Kidney (tissue), 14 donors: ENCODE data around the gene CD248. TPM values are rescaled to one million over a fixed set of nuclear protein-coding genes. Genes with fewer than 3 reads are reported as not detected.
A peak's percentile ranks its signal among the peaks of the same experiment; 100 is the strongest.
"Not testable (repeated sequence)": the region's sequence is repeated elsewhere in the genome, so short reads cannot be mapped to it uniquely, and the experiment has no call there.

Source experiments
- DNase-seq, 5 donors: peaks; one replicate each; pipeline ENCODE4 v3.0.0-alpha.2; 2013 to 2020
- FAIRE-seq: peaks from 2 replicates; lab custom pipeline; 2012; peaks lifted over from hg19 to GRCh38; lab: Jason Lieb, UNC
- H3K27ac ChIP-seq, 2 donors: one replicate each; pipeline ENCODE4 v1.7.0; 2013; ENCODE audit warnings: low read depth in 2 of 2, low read length in 2 of 2, inconsistent platforms in 1 of 2
- H3K27me3 ChIP-seq: one replicate; pipeline ENCODE4 v1.7.1; 2013; ENCODE audit warnings: low read length, inconsistent platforms; ENCODE audit not compliant: control insufficient read depth, insufficient read depth
- H3K36me3 ChIP-seq, 3 donors: one replicate each; pipeline versions ENCODE4 v1.7.0 to v1.7.1; 2013; ENCODE audit warnings: low read length in 3 of 3, control low read depth in 1 of 3, inconsistent platforms in 1 of 3; ENCODE audit not compliant: insufficient read depth in 3 of 3, control insufficient read depth in 2 of 3
- H3K4me1 ChIP-seq, 3 donors: one replicate each; pipeline versions ENCODE4 v1.7.0 to v1.7.1; 2013; ENCODE audit warnings: low read length in 3 of 3, inconsistent platforms in 1 of 3, low read depth in 1 of 3; ENCODE audit not compliant: control insufficient read depth in 2 of 3, insufficient read depth in 2 of 3
- H3K4me3 ChIP-seq, 3 donors: one replicate each; pipeline versions ENCODE4 v1.7.0 to v1.8.1; 2013; ENCODE audit warnings: low read length in 3 of 3, control low read depth in 1 of 3, inconsistent platforms in 1 of 3
- H3K9ac ChIP-seq, 3 donors: one replicate each; pipeline versions ENCODE4 v1.7.0 to v1.7.1; 2013; ENCODE audit warnings: low read length in 3 of 3, control low read depth in 1 of 3, inconsistent platforms in 1 of 3
- H3K9me3 ChIP-seq, 3 donors: one replicate each; pipeline versions ENCODE4 v1.7.0 to v1.7.1; 2013; ENCODE audit warnings: low read length in 3 of 3, control low read depth in 1 of 3, inconsistent platforms in 1 of 3; ENCODE audit not compliant: control insufficient read depth in 2 of 3, insufficient read depth in 1 of 3
- intact Hi-C: fragments of 100-400 bp; cut with DNase I; formaldehyde crosslinking; loops from one replicate; pipeline ENCODE4 v1.11.1; 2022
- polyA plus RNA-seq: library from polyadenylated mRNA; stranded (reverse); fragments of 350-450 nt; fragmentation: Illumina TruSeq; extraction: RNeasy Lipid Tissue Mini Kit (QIAGEN cat#74804); gene quantifications from one replicate; pipeline ENCODE4 v1.2.3, GENCODE V29; 2014; ENCODE audit warnings: low read depth, low replicate concordance; ENCODE audit not compliant: insufficient read depth
- total RNA-seq: library from RNA; stranded (reverse); fragmentation: NEBNext Ultra II Directional; extraction: Animal tissue kit (Norgen Biotek cat#: 25700); gene quantifications from one replicate; pipeline ENCODE4 v1.2.1, GENCODE V29; 2021
- TF ChIP-seq, protein P1 (sequence below): IDR thresholded peaks from 3 replicates; pipeline ENCODE4 v1.5.1; 2012; ENCODE audit warnings: mild to moderate bottlenecking, moderate library complexity, borderline replicate concordance; ENCODE audit not compliant: insufficient read depth; ENCODE audit errors: extremely low read depth
- donor health status: control.
- donor health status: control.
- donor health status: control.
- donor health status: control.
- donor health status: control.
- donor health status: DM: yes; HTN: yes; CAD: no.
- donor health status: Normal renal cell carcinoma (clear cell type).

Gene CD248
- total and polyA plus RNA-seq, 2 donors from 2014 or later = 14.8 to 22.9 TPM

DNA sequence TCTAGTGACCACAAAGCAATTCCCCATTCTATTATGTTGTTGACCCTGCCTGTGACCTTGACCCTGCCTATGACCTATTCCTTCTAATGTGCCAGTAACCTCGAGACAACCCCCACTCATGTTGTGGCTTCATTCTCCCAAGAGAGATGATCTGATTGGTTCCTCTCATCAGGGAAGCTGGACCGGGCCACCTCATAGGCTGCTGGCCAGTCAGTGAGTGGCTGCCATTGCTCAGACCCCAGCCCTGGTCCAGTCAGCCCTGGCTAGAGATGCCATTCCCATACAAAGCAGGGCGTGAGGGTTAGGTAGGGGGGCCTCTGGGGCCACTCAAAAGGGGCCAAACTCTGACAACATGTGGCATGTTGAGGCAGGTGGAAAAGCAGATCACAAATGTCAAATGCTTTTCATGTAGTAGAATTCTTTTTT lies 42.8 kb upstream of the CD248 start:
- H3K27ac ChIP-seq = no peak overlapping the region
- intact Hi-C loops = no loop called here
- H3K4me1 ChIP-seq = no peaks in the 10 kb centered on the region
- no peak overlapping the region for H3K9ac ChIP-seq
- no peak overlapping the region for H3K4me3 ChIP-seq
- FAIRE-seq = no peak
- TF ChIP-seq, protein P1, sequence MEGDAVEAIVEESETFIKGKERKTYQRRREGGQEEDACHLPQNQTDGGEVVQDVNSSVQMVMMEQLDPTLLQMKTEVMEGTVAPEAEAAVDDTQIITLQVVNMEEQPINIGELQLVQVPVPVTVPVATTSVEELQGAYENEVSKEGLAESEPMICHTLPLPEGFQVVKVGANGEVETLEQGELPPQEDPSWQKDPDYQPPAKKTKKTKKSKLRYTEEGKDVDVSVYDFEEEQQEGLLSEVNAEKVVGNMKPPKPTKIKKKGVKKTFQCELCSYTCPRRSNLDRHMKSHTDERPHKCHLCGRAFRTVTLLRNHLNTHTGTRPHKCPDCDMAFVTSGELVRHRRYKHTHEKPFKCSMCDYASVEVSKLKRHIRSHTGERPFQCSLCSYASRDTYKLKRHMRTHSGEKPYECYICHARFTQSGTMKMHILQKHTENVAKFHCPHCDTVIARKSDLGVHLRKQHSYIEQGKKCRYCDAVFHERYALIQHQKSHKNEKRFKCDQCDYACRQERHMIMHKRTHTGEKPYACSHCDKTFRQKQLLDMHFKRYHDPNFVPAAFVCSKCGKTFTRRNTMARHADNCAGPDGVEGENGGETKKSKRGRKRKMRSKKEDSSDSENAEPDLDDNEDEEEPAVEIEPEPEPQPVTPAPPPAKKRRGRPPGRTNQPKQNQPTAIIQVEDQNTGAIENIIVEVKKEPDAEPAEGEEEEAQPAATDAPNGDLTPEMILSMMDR = no peak
- no peaks in the 10 kb centered on the region for H3K27me3 ChIP-seq
- H3K36me3 ChIP-seq = no peaks in the 10 kb centered on the region
- DNase-seq = no peak
- no peaks in the 10 kb centered on the region for H3K9me3 ChIP-seq

DNA sequence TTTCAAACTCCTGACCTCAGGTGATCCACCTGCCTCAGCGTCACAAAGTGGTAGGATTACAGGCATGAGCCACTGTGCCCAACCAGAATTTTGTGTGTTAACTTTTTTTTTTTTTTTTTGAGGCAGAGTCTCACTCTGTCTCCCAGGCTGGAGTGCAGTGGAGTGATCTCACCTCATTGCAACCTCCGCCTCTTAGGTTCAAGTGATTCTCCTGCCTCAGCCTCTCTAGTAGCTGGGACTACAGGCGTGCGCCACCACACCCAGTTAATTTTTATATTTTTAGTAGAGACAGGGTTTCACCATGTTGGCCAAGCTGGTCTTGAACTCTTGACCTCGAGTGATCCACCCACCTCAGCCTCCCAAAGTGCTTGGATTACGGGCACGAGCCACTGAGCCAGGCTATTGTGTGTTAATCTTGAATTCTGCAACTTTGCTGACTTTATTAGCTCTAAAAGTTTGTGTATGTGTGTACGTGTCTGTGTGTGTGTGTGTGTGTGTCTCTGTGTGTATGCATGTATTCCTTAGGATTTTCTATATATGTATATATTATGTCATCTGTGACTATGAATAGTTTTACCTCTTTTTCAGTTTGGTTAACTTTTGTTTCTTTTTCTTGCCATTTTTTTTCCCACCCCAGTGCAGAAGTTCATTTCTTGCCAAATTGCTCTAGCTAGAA lies 33.9 kb upstream of the CD248 start:
- H3K27ac ChIP-seq, DNase-seq, H3K9ac ChIP-seq, H3K9me3 ChIP-seq, intact Hi-C loops, H3K27me3 ChIP-seq, H3K36me3 ChIP-seq, H3K4me3 ChIP-seq, FAIRE-seq: not testable (repeated sequence)
- peaks cover 0 to 14% (median 10%) of the 10 kb centered on the region in 3 donors for H3K4me1 ChIP-seq

DNA sequence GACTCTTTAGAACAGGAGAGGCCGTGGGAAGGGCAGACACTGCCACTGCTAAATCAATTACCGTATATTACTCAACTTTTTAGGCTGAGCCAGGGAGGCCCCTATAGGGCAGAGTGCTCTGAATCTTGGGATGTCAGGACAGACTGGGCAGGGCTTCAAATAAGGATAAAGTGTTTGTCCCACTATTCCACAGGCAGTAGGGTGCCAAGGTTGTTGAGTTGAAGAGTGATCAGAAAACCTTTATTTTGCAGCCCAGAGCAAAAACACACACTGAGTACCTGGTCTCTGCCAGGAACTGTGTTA lies 32.2 kb upstream of the CD248 start:
- Histone ChIP-seq H3K9ac (no peak overlapping the region), H3K27ac (no peak overlapping the region), H3K9me3 (no peaks in the 10 kb centered on the region), H3K4me3 (no peak overlapping the region), H3K4me1 (peaks cover 0 to 22% (median 18%) of the 10 kb centered on the region in 3 donors), H3K36me3 (no peaks in the 10 kb centered on the region), H3K27me3 (no peaks in the 10 kb centered on the region)
- FAIRE-seq (no peak), DNase-seq (no peak)
- intact Hi-C loops = no loop called here
- TF ChIP-seq, protein P1 = no peak

DNA sequence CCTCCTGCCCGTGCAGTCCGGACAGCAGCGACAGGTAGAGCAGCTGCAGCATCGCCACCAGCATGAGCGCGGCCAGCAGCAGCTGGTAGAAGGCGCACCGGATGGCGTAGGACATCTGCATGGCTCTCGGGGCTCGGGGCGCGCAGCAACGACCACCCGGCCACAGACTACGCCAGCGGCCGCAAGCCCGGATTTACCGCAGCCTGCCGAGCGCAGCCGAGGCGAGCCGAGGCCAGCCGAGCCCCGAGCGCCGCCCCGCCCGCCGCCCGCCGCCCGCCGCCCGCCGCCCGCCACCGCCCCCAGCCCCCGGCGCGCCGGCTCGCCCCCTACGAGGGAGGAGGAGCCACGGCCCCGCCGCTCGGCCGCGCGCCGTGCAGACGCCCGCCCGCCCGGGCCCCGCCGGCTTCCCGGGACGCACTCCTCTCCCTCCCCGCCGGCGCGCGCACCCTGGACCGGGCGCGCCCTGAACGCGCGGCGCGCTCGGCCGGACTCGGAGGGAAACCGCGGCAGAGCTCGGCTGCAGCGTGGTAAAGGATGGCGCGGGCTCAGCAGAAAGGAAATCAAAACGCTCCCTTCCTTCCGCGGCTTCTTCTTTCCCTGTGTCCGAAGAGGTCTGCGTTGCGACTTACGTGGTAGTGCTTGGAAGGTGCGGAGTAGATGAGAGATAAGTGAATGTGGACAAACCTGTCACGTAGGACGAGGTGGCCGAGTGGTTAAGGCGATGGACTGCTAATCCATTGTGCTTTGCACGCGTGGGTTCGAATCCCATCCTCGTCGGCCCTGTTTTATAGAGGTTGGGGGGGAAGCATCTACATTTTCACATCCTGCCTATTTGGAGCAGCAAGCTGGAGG lies 30.8 kb upstream of the CD248 start, which contains the start of gene B4GAT1:
Gene B4GAT1 (minus strand): TSS at position 205 of the 852 bp plus-strand sequence. CDS start 84 bp downstream, at position 121.
- Histone ChIP-seq H3K36me3 (no peaks in the 10 kb centered on the region), H3K4me1 (peaks cover 0 to 27% (median 22%) of the 10 kb centered on the region in 3 donors), H3K9ac (peak within 1 kb of the TSS; percentile 92 to 97 (median 92)), H3K4me3 (peak within 1 kb of the TSS; percentile 93 to 97 (median 95)), H3K9me3 (no peaks in the 10 kb centered on the region), H3K27ac (peak within 1 kb of the TSS; percentile 89 to 90), H3K27me3 (no peaks in the 10 kb centered on the region)
- no peak for FAIRE-seq
- peak; percentile 90 to 96 (median 95) for DNase-seq
- intact Hi-C loops = no loop called here
- TF ChIP-seq, protein P1 = no peak
